ENCODE measurements around the gene FBXO22. TPM values are rescaled to one million over a fixed set of nuclear protein-coding genes. Genes with fewer than 3 reads are reported as not detected.

The FBXO22 gene
- total and polyA plus RNA-seq, 2 of the 8 experiments (the other 6 are each of a cell fraction or from before 2014, with no cell fraction given) = 33.2 to 67.3 TPM

- H3K27me3 ChIP-seq (replicated peaks in 1 of 4; ENCODE audit: control insufficient read depth in 3 of 4, extremely low read depth in 1 of 4, insufficient read depth in 3 of 4, low read length in 3 of 4) = no peaks in the 10 kb centered on the region
- peaks cover 0 to 10% (median 0%) of the 10 kb centered on the region in 4 experiments; a peak in 1 of 8 replicates for H3K36me3 ChIP-seq (ENCODE audit: control insufficient read depth in 2 of 4, insufficient read depth in 4 of 4, low read length in 3 of 4)
- ChIA-PET POLR2A (ENCODE audit: partially characterized antibody) (interaction anchor here (1.0 to 1.3 kb wide), 3 partner anchors 13 to 42 kb away, joined by 3 to 4 read pairs (median 3); no protein-coding TSS in a partner anchor), CTCF (ENCODE audit: partially characterized antibody) (no interaction called here)
- H4K8ac ChIP-seq (ENCODE audit: extremely low read depth, insufficient read depth, low read length) = no peak overlapping the region
- H2AFZ ChIP-seq (ENCODE audit: low read length) = no peak overlapping the region
- H3K27ac ChIP-seq (ENCODE audit: low read depth, low read length) = no peak overlapping the region
- no peak overlapping the region for H3K9ac ChIP-seq (replicated peaks in 1 of 4; ENCODE audit: extremely low read depth in 1 of 4, low read depth in 3 of 4, low read length in 3 of 4)
- no peak overlapping the region for H3K4me2 ChIP-seq (ENCODE audit: insufficient read depth in 1 of 2, low read depth in 2 of 2, low read length in 2 of 2)
- no peak overlapping the region for H3K18ac ChIP-seq (ENCODE audit: extremely low read depth, low read length)
- no peak overlapping the region for H3K4ac ChIP-seq (replicated peaks; ENCODE audit: insufficient read length, low read depth, low read length)
- no peak overlapping the region for H2BK20ac ChIP-seq (ENCODE audit: low read length)
- H4K20me1 ChIP-seq (replicated peaks in 1 of 2; ENCODE audit: control insufficient read depth in 1 of 2, insufficient read depth in 2 of 2, low read length in 2 of 2) = peaks cover 2 to 5% of the 10 kb centered on the region in 2 experiments
- no peak overlapping the region for H2BK120ac ChIP-seq (replicated peaks; ENCODE audit: low read depth, low read length)
- no peaks in the 10 kb centered on the region for H3K9me3 ChIP-seq (ENCODE audit: insufficient read depth in 2 of 2, low read depth in 1 of 2, low read length in 1 of 2)
- H3K79me2 ChIP-seq (ENCODE audit: control insufficient read depth in 1 of 2, insufficient read depth in 2 of 2, low read length in 2 of 2) = peaks cover 0 to 87% of the 10 kb centered on the region in 2 experiments; a peak in 2 of 4 replicates
- WGBS, 2 experiments (ENCODE audit: extremely low coverage in 1 of 2, insufficient coverage in 1 of 2, insufficient read length in 1 of 2, insufficient replicate concordance in 2 of 2, low coverage in 1 of 2, low lambda C conversion rate in 2 of 2, missing lambda C conversion rate in 1 of 2) = 95% methylated on average over 6 of the region's 6 CpGs; no CpG with 5 or more reads in 1 of the 2 experiments
- no peak overlapping the region for H4K91ac ChIP-seq (replicated peaks; ENCODE audit: insufficient read length, low read length)
- no peak overlapping the region for H3K23ac ChIP-seq (ENCODE audit: insufficient read length)
- H3K56ac ChIP-seq (replicated peaks; ENCODE audit: insufficient read length, low read depth, low read length) = no peak overlapping the region
- DNase-seq (ENCODE audit: low read depth in 1 of 2, low spot score in 2 of 2) (no peak), FAIRE-seq (no peak)
- no peak overlapping the region for H2AK5ac ChIP-seq (ENCODE audit: low read depth, low read length)
- H3K14ac ChIP-seq (ENCODE audit: insufficient read length) = no peak overlapping the region
- no peak overlapping the region for H2BK12ac ChIP-seq (ENCODE audit: low read depth, low read length)
- H2BK5ac ChIP-seq (ENCODE audit: low read depth, low read length) = no peak overlapping the region
- no peaks in the 10 kb centered on the region for H3K23me2 ChIP-seq (ENCODE audit: low read depth, low read length)
- H2BK15ac ChIP-seq (ENCODE audit: low read length) = no peak overlapping the region
- no peak overlapping the region for H4K5ac ChIP-seq (ENCODE audit: insufficient read length, low read depth, low read length)
- H3K79me1 ChIP-seq (ENCODE audit: low read depth, low read length) = no peaks in the 10 kb centered on the region; the same call in 1 of the 2 replicates
- H3K4me1 ChIP-seq (replicated peaks in 1 of 4; ENCODE audit: control insufficient read depth in 3 of 4, insufficient read depth in 4 of 4, low read length in 3 of 4) = peaks cover 0 to 2% (median under 1%) of the 10 kb centered on the region in 4 experiments; a peak in 3 of 7 replicates
- H3K4me3 ChIP-seq (ENCODE audit: extremely low read depth in 1 of 4, insufficient read depth in 2 of 4, low read depth in 3 of 4, low read length in 4 of 4) = no peak overlapping the region
- no peak for TF ChIP-seq CHD2 (IDR thresholded peaks at IDR 0.05; ENCODE audit: low read length)
- TF ChIP-seq RXRA (IDR thresholded peaks at IDR 0.05; ENCODE audit: insufficient read depth, low read depth, low read length) = no peak
- TF ChIP-seq CEBPB (IDR thresholded peaks at IDR 0.05; ENCODE audit: low read depth, low read length) = no peak
- TF ChIP-seq EZH2 (IDR thresholded peaks at IDR 0.05; ENCODE audit: low read depth, low read length, severe bottlenecking) = no peak
These were observed 41.8 kb upstream of the FBXO22 start for GRCh38 chr15:75861750-75862402.
